Heart left ventricle (tissue), 13 donors: ENCODE data around the gene RBMY1B.
"Not testable (repeated sequence)": the region's sequence is repeated elsewhere in the genome, so short reads cannot be mapped to it uniquely, and the experiment has no call there.

Experiments used
- CTCF ChIP-seq, 12 donors: fragments of 200-600 bp; sonication (generic) in 4 of 12; IDR thresholded peaks; one replicate each; pipeline versions ENCODE4 v1.5.0 to v1.8.0; 2018 to 2022; ENCODE audit warnings: antibody characterized with exemption in 12 of 12, mild to moderate bottlenecking in 5 of 12
- POLR2A ChIP-seq, 2 donors: fragments of 450-650 bp; IDR thresholded peaks; one replicate each; pipeline ENCODE4 v1.6.1; 2017; ENCODE audit warnings: antibody characterized with exemption in 2 of 2, mild to moderate bottlenecking in 2 of 2, moderate library complexity in 2 of 2
- donor health status: ischemic (EF 13 %, LVEDD 7.1; RV severe dilation, severe dysfunction).
- donor health status: DM: no; HTN: yes; CAD: no.
- donor health status: DM: no; HTN: no; CAD: no.
- donor health status: ischemic (EF 25% LVEDD 6.9; RV normal size, moderate dysfunction).
- donor health status: ischemic (EF 25% LVEDD 5.7; RV mildly dilated, moderate dysfunction).
- donor health status: ischemic (EF 35%, LVEDD 5.7; RV mildly dilated, moderate dysfunction).
- donor health status: nonischemic (EF 11% LVEDD 7.7; RV severe dilation, severe dysfunction).
- donor health status: DM: yes; HTN: yes; CAD: no.
- donor health status: PGD.
- donor health status: ischemic (EF 29% LVEDD 5.4; RV normal size, mild dysfunction).
- donor health status: nonischemic (EF 23%, LVEDD 6.1; RV moderate dilation, normal function).

- TF ChIP-seq POLR2A, CTCF (IDR thresholded peaks at IDR 0.05): not testable (repeated sequence)
Measured at GRCh38 chrY:21534579-21534978, 23.4 kb downstream of the RBMY1B start, which contains the start of gene RBMY1A1.
